Activated B cell treated with CpG ODN at 0.5 μM for 24 hours (primary cell): ENCODE data around the gene LRRC4B. TPM values are rescaled to one million over a fixed set of nuclear protein-coding genes. Genes with fewer than 3 reads are reported as not detected.

Source experiments
- ATAC-seq: fragments of 200-7000 bp; cut with Tn5 transposase; one replicate; pipeline ENCODE4 v1.10.0; 2021; ENCODE audit warnings: low read depth, mild to moderate bottlenecking, moderate library complexity
- CTCF ChIA-PET: fragments of 350-600 bp; sonication (Branson Sonifier 250); formaldehyde crosslinking; loops from one replicate; lab custom pipeline; 2021; ENCODE audit warnings: antibody characterized with exemption; lab: Charles Lee
- POLR2A ChIA-PET: fragments of 350-600 bp; sonication (Branson Sonifier 250); formaldehyde crosslinking; loops from one replicate; lab custom pipeline; 2021; ENCODE audit warnings: antibody characterized with exemption; lab: Charles Lee
- DNase-seq: peaks from one replicate; pipeline ENCODE4 v3.0.0; 2022
- H3K27ac Mint-ChIP-seq: one replicate; pipeline ENCODE4 v1.8.0; 2020; ENCODE audit warnings: mixed read lengths
- H3K27me3 Mint-ChIP-seq: one replicate; pipeline ENCODE4 v1.8.0; 2021; ENCODE audit warnings: mixed read lengths
- H3K36me3 Mint-ChIP-seq: one replicate; pipeline ENCODE4 v1.8.0; 2021; ENCODE audit warnings: low read depth, mixed read lengths
- H3K4me1 Mint-ChIP-seq: one replicate; pipeline ENCODE4 v1.8.0; 2021; ENCODE audit warnings: mixed read lengths
- H3K4me3 Mint-ChIP-seq: one replicate; pipeline ENCODE4 v1.8.0; 2020; ENCODE audit warnings: mild to moderate bottlenecking, mixed read lengths
- H3K9me3 Mint-ChIP-seq: one replicate; pipeline ENCODE4 v1.8.0; 2020; ENCODE audit warnings: mixed read lengths
- CTCF ChIP-seq: fragments of 200-600 bp; IDR thresholded peaks from one replicate; pipeline ENCODE4 v1.8.0; 2022; ENCODE audit warnings: antibody characterized with exemption, mild to moderate bottlenecking
- intact Hi-C: fragments of 100-400 bp; cut with micrococcal nuclease; formaldehyde crosslinking; loops from one replicate; pipeline ENCODE4 v1.15.1; 2024
- total RNA-seq: library from RNA; stranded (reverse); gene quantifications from 2 replicates; pipeline ENCODE4 v1.2.3, GENCODE V29; 2022

LRRC4B gene
- total RNA-seq, 1 donor from 2014 or later: not detected

GRCh38 chr19:50509366-50509765, 58.9 kb downstream of the LRRC4B start:
- Mint-ChIP-seq H3K4me1 (peaks cover 13% of the 10 kb centered on the region), H3K36me3 (peaks cover 16% of the 10 kb centered on the region), H3K4me3 (peak overlapping the region; percentile 20), H3K27me3 (peaks cover 3% of the 10 kb centered on the region), H3K9me3 (no peaks in the 10 kb centered on the region), H3K27ac (no peak overlapping the region)
- ChIA-PET CTCF (no interaction called here), POLR2A (interaction anchor here (0.6 to 1.7 kb wide), 3 partner anchors 150 to 236 kb away, joined by 3 to 4 read pairs (median 3); no protein-coding TSS in a partner anchor)
- no peak for DNase-seq
- TF ChIP-seq CTCF: no peak
- intact Hi-C loops: no loop called here
- ATAC-seq: no peak

- ChIA-PET POLR2A (interaction anchor here (0.6 kb wide), 2 partner anchors 12 to 203 kb away, joined by 3 to 5 read pairs; no protein-coding TSS in a partner anchor), CTCF (no interaction called here)
- DNase-seq: no peak
- intact Hi-C loops: no loop called here
- no peak for TF ChIP-seq CTCF
- Mint-ChIP-seq H3K27me3 (no peaks in the 10 kb centered on the region), H3K36me3 (peaks cover 16% of the 10 kb centered on the region), H3K27ac (no peak overlapping the region), H3K9me3 (no peaks in the 10 kb centered on the region), H3K4me1 (peaks cover 13% of the 10 kb centered on the region), H3K4me3 (no peak overlapping the region)
- no peak for ATAC-seq
Measured at GRCh38 chr19:50508843-50509190, 59.4 kb downstream of the LRRC4B start.

GRCh38 chr19:50507376-50507775, 60.9 kb downstream of the LRRC4B start:
- intact Hi-C loops: no loop called here
- Mint-ChIP-seq H3K27ac (no peak overlapping the region), H3K36me3 (peaks cover 16% of the 10 kb centered on the region), H3K27me3 (no peaks in the 10 kb centered on the region), H3K4me3 (no peak overlapping the region), H3K4me1 (peaks cover 13% of the 10 kb centered on the region), H3K9me3 (no peaks in the 10 kb centered on the region)
- ATAC-seq: no peak
- no peak for DNase-seq
- no peak for TF ChIP-seq CTCF
- ChIA-PET POLR2A (no interaction called here), CTCF (no interaction called here)

- no peaks in the 10 kb centered on the region for H3K27me3 Mint-ChIP-seq
- ChIA-PET POLR2A (no interaction called here), CTCF (no interaction called here)
- peaks cover 11% of the 10 kb centered on the region for H3K4me1 Mint-ChIP-seq
- H3K27ac Mint-ChIP-seq: no peak overlapping the region
- ATAC-seq (no peak), DNase-seq (no peak)
- intact Hi-C loops: no loop called here
- H3K4me3 Mint-ChIP-seq: no peak overlapping the region
- no peak for TF ChIP-seq CTCF
- peaks cover 18% of the 10 kb centered on the region for H3K36me3 Mint-ChIP-seq
- H3K9me3 Mint-ChIP-seq: no peaks in the 10 kb centered on the region
Measured at GRCh38 chr19:50506700-50507099, 61.5 kb downstream of the LRRC4B start.

GRCh38 chr19:50505856-50506611, 62.2 kb downstream of the LRRC4B start:
- POLR2A ChIA-PET: no interaction called here
- Mint-ChIP-seq H3K36me3 (peaks cover 18% of the 10 kb centered on the region), H3K27ac (no peak overlapping the region), H3K27me3 (no peaks in the 10 kb centered on the region), H3K4me1 (peaks cover 6% of the 10 kb centered on the region), H3K9me3 (no peaks in the 10 kb centered on the region), H3K4me3 (no peak overlapping the region)
- DNase-seq (no peak), ATAC-seq (no peak)
- intact Hi-C loops: no loop called here
- CTCF ChIA-PET: no interaction called here
- TF ChIP-seq CTCF: no peak
